Jurkat, Clone E6-1 (cell line): ENCODE measurements around the gene WDR93. TPM values are rescaled to one million over a fixed set of nuclear protein-coding genes. Genes with fewer than 3 reads are reported as not detected.

Source experiments
- DNase-seq: peaks from one replicate; pipeline ENCODE4 v3.0.0-alpha.2; 2011; ENCODE audit warnings: low read depth, low spot score
- H3K4me3 ChIP-seq: 2 replicates; pipeline ENCODE4 v1.5.1; 2011; ENCODE audit warnings: mild to moderate bottlenecking, low read length, control low read depth, moderate library complexity
- polyA plus RNA-seq: library from polyadenylated mRNA; unstranded; fragments of >200 nt; gene quantifications from one replicate; pipeline ENCODE4 v1.2.1, GENCODE V29; 2012; ENCODE audit warnings: missing spikeins; ENCODE audit not compliant: insufficient read length, insufficient read depth

The WDR93 gene
- polyA plus RNA-seq = not detected

DNA sequence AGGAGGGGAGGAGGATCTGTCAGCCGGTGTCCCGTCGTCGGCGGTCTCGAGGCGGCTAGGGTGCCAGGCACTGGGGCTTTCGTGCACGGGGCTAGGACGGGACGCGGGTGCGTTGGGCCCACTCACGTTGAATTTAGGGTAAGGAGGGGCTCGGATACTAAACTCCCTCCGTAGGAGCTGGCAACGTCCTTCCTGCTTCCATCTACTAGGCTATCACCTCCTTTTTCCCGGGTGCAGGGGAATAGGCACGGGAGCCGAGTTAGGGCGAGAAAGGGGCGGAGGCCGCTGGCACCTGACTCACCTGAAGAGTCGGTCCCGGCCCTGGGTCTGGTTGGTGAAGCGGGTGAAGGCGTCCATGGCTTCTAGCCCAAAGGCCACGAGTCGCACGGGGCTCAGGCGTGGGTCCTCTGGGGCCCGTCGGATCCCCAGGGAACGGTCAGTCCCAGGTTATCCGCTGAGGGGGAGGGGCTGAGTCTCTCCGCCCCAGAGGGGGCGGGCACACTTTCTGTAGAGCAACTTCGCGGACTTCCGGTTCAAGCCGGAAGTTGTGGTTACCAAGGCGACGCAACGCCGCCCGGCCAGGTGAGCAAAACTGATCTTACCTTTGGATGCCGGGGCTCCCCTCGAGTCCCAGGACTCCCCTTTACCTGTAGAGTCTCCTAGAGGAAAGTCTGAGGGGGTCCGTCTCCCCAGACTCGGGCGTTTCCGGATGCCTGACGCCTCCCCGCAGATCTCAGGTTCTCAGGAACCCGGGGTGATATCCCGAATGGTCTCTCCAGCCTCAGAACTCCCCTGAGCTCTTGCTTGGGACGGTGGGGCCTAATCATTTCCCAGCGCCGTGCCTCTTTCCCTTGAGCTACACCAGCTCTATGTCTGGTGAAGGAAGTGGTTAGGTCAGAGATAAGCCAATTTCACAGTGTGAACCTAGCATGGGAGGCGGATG, at the start of gene WDR93, which contains the start of gene PEX11A:
WDR93 (plus strand) TSS at position 536 of the 943 bp plus-strand sequence. CDS start 10,936 bp downstream, outside the sequence.
PEX11A (minus strand) TSS at position 479 of the 943 bp plus-strand sequence; CDS start at position 357, 122 bp downstream.
- H3K4me3 ChIP-seq = peak within 1 kb of the TSS; percentile 66
- peak; percentile 45 for DNase-seq

DNA sequence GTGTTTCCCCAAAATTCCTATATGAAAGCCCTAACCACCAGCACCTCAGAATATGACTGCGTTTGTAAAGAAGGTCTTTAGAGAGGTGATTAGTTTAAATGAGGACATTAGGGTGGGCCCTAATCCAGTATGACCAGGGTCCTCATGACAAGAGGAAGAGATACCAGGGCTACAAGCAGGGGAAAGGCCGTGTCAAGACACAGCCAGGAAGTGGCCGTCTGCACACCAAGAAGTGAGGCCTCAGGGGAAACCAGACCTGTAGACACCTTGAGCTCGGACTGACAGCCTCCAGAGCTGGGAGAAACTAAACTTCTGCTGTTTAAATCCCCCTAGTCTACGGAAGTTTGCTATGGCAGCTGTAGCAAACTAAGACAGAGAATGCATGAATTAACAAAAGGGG, 49.6 kb upstream of the WDR93 start:
- no peak for DNase-seq
- H3K4me3 ChIP-seq = no peak overlapping the region

DNA sequence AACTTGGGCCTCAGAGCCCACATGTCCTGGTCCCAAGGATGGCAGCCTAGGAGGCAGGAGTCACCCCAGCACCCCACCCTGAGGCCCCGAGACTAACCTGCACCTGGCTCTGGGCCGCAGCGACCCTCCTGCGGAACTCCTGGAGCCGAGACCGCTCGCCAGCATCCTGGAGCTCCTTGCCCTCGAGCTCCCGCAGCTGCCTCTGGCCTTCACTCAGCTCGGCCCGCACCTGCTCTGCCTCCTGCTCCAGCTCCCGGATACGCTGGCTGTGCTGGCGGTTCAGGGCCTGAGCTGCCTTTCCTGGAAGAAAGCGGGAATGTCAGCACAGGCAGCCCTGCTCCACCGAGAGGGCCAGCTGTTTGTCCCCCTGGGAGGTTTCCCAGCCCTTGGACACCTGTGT, 48.5 kb upstream of the WDR93 start:
- no peak overlapping the region for H3K4me3 ChIP-seq
- DNase-seq = no peak

DNA sequence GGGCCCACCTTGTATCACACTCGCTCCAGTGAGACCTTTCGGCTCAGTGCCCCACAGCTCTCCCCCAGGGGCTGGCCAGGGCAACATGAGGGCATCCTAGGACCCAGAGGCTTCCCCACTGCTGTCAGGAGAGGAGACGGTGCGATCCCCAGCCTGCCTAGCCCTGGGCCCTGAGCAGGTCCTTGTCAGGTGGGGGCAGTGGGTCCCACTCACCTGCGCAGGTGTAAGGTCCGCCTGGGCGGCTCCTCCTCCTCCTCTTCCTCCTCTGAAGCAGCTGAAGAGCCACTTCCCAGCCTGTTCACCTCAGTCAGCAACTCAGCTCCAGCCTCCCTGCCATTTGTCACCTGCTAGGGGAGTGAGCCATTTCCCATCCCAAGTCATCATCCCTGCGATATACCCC, 44.9 kb upstream of the WDR93 start:
- DNase-seq = no peak
- H3K4me3 ChIP-seq = no peak overlapping the region

DNA sequence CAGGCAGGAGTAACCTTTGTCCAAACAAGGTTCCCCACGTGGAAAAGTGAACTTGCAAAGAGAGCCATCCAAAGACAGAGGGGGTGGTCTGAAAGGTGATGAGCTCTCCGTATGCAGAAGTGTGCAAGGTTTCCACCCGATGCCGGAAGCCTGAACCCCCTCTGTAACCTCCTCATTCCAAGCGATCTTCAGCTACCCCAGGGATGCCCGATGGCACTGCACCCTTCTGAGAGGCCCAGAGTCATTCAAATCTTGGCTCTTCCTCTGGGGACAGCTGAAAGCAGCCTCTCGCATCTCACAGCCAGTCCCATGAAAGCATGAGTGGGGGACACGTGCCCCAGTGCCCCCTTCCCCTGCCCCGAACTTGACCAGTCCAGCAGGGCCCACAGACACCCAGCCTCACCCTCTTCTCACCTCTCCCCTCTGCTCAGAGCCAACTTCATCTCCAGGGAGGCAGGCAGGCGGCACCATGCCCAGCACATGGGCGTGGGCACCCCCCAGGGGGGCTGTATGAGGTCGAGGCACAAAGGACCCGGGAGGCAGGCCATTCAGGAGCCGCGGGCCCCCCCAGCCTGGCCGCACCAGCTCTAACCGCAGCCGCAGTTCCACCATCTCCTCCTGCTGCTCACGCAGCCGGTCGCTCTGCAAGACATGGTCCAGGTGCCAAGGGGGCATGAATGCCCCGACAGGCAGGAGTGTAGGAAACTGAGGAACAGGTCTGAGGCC, 44.0 kb upstream of the WDR93 start:
- H3K4me3 ChIP-seq = no peak overlapping the region

DNA sequence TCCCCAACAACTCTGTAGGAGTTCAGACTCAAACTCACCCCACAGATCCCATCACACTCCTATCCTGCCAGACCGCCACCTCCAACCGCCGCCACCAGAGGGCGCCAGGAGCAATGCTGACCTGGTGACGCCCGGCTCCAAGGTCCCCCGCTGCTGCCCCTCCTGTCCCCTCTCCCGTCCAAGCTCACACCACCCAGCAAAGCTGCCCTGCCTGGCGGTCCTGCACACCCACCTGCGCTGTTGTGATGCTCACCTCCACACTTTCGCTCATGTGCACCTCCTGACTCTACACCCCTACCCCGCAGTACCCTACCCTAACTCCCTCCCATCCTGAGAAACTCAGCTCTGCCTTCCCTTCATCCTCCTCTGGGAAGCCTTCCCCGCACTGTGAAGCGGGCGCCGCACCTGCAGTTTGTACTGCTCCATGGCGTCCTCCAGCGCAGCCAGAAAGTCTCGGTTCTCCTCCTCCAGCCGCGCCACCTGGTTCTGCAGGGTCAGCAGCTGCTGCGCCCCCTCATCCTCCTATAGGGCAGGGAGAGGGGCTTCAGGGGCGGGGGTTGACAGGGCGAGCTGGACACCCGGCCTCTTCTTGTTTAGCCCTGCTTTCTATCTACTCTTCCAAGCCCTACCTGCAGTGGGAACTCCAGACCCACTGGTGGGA, 43.3 kb upstream of the WDR93 start:
- H3K4me3 ChIP-seq = no peak overlapping the region
- DNase-seq = peak; percentile 25

More for the DNA sequence above, 44.0 kb upstream of the WDR93 start:
- DNase-seq = no peak

DNA sequence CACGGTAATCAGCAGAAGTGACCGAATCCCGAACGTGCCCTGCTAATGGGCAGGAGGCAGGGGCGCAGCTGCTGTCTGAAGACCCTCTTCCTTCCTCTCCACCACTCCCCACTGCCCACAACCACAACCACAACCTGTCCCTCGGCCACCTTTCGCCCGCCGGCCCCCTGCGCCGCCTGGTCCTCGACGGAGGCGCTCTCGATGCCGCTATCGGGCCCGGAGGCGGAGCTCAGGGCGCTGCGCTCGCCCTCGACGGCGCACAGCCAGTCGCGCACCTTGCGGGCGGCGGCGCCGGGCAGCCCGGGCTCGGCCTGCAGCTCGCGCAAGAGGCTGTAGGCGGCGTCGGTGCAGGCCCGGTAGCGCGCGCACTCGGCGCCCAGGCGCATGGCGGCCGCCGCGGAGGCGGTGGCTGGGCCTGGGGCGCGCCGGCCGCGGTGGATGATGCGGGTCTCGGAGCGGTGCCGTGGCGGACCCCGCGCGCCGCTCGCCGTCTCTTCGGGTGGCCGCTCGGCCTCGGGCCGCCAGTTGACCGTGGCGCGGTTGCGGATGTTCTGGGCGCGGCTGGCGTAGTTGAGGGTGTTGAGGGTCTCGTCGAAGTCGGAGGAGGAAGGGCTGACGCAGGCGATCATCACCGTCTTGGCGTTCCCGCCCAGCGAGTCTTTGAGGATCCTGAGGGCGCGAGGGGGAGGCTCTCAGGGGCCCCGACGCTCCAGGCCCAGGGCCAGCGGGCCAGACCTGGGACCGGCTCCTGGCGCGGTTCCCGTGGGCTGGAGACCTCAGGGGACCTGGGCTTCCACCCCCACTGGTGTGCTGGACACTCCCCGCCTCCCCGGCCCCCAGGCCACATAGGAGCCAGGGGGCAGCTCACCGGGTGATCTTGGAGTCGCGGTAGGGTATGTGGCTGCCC, 42.3 kb upstream of the WDR93 start:
- no peak overlapping the region for H3K4me3 ChIP-seq
- no peak for DNase-seq

DNA sequence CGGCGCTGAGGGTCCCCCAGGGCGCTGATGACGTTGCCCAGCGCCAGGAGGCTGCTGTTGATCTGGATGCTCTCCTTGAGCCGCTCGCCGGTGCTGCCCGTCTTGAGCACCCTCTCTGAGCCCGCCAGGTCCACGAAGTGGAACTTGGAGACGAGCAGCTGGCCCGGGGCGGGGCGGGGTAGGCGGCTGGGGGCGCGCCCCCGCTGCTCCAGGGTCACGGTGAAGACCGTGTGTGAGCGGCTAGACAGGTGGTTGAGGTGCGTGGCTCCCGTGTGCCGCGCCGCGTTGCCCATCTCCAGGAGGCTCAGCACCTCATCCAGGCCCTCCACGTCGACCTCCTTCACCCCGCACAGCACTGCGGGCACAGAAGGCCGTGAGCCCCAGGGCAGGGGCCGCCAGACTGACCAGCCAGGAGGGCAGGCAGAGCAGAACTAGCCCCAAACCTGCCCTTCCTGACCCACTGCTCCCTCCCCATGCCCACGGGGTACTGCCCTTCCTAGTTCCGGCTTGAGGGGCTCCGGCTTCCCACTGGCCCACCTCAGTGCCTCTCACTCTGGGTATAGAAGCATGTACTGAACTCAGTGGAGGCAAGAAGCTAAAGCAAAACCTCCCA, 41.5 kb upstream of the WDR93 start:
- no peak overlapping the region for H3K4me3 ChIP-seq
- DNase-seq = no peak

DNA sequence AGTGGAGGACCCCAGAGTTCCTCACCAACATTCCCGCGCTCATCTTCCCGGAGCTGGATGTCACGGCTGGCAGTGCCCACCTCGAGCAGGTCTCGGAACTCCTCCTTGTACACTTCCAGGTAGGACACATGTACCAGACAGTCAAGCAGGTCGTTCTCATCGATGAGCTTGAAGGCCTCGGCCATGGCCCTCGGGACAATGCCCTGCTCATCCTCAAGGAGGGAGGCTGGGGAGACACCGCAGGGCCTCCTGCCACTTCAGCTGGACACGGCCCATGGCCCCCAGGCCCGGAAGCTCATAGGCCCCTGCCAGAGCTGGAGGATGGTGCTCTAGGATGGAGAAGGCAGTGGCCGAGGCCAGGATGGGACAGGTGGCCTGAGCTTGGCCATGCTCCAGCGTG, 40.9 kb upstream of the WDR93 start:
- H3K4me3 ChIP-seq = no peak overlapping the region
- no peak for DNase-seq

DNA sequence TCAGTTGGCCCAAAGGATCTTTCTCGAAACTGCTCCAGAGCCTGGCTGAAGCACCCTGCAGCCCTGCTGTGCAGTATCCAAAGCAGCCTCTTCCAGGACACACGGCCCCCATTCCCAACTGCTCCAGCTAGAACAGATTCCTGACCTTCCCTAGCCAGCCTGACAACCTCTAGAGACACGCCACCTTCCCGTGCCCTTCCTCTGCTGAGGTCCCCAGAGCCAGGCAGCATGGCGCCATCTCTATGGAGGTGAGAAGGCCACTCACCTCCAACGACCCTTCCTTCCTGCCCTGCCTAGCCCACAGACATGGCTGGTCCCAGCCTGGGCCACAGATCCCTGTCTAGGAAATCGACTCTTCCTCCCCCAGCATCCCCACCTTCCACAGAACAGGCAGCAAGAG, 38.5 kb upstream of the WDR93 start:
- no peak overlapping the region for H3K4me3 ChIP-seq
- DNase-seq = no peak

DNA sequence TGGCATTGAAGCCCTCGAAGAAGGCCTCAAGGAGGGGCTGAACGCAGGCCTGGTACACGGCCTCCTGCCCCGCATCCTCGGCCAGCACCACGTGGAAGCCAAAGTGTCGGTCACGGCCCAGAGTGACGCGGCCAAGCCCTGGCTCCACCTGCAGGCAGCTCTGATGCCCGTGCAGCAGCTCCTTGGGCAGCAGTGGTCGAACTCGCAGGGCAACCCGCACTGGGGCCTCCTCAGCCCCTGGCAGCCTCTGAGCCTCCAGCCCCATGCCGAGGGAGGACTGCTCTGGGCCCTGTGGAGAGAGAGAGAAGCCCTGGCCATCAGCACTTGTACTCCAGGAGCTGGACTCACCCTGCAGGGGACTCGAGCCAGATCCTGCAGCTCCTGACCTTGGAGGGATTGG, 37.9 kb upstream of the WDR93 start:
- H3K4me3 ChIP-seq = no peak overlapping the region
- no peak for DNase-seq

DNA sequence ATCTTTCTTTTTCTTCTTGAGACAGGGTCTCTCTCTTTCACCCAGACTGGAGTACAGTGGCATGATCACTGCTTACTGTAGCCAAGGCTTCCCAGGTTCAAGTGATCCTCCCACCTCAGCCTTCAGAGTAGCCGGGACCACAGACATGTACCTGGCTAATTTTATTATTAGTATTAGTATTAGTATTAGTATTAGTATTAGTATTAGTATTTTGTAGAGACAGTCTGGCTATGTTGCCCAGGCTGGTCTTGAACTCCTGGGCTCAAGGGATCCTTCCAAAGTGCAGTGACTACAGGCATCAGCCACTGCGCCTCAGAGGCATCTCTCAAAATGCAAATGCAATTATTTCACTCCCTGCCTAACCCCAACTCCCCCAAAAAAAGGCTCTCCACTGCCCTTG, 37.0 kb upstream of the WDR93 start:
- DNase-seq = no peak
- no peak overlapping the region for H3K4me3 ChIP-seq

DNA sequence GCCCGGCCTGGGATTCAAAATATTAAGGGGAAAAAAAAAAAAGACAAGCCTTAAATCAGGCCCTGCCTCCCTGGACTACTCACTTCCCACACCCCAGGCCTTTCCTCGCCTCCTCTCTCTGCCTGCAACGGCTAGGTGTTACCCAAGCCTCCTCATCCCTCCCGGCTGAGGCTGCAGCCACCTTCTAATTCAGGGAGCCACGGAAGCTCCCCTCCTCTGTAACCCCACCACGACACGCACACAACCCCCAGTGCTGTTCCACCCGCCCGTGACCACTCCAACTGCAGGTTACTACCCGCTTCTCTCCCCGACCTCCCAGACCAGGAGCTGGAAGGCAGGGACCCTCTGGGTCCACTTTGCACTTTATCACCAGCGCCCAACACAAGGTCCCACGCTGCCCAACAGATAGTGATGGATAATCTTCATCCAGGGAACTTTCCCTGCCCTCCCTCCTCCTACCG, 36.3 kb upstream of the WDR93 start:
- no peak for DNase-seq
- peak overlapping the region; percentile 78 for H3K4me3 ChIP-seq

DNA sequence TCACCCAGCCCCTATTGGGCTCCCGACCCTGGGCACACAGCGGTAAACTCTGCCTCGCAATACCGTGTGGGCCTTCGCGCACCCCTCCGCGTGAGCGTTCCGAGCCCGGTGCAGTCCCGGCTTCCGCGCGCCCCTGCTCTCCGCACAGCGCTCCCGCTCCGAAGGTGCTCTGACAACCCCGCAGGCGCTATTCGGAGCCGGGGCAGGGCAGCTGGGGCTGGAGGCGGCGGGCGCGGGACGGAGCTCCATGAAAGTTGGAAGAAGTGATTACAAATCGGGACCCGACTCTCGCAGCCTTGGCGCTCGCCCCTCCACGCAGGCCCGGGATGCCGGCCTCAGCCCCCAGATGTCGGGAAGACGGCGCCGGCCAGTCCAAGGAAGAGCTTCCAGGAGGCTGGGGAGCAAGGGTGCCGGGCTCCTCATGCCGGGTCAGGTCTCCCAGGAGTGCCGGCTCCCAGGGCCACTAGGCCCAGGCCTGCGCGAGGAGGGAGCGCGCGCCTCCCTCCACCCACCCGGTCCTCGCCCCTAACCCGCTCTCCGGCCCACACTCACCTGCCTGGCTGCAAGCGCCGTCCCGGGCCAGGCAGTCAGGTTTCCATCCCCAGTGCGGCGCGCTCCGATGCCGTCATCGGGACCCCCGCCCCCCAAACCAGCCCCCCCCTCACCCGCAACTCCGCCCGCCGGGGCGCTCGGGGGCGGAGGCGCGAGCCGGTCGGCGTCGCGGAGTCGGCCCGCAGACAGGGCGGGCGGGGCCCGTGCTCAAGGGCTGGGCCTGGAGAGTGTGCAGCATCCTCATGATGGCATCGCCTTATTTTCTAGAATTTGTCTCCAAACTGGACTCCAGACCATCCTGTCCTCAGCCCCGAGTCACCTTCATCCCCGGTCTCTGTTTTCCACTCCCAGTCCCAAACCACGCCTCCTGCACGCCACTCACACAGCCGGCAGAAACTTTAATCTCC, 35.5 kb upstream of the WDR93 start, which contains the start of gene KIF7:
KIF7 (minus strand) TSS at position 621 of the 959 bp plus-strand sequence. CDS start 2,537 bp downstream, outside the sequence.
- peak; percentile 53 for DNase-seq
- peak within 1 kb of the TSS; percentile 78 for H3K4me3 ChIP-seq

DNA sequence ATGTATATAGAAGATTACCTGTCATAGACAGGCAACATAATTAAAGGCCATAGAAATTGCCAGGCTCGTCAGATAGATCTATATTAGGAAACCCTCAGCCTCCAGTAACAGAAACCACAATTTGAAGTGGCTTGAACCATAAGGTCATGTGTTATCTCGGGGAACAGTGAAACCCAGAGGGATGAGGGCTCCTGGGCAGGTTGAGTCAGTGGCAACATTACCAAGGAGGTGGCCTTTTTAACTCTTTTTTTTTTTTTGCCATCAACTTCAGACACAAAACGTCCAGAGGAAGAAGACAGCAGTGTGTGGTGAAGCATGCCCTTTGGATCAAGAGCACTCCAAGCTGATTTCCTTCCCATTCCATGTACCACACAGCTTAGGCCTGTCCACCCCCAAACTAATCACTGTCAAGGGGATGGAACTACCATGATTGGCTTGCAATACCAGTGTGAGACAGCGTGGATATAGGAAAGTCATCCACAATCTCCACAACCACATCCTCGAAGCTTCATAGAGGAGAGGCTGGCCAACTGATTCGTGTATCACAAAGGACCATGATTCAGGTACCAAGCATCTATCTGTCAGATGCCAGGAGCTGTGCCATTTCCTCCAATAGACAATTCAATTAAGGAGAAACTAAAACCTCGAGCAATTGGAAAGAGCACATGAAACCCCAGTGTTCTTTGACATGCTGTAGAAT, 34.3 kb upstream of the WDR93 start:
- peak; percentile 5 for DNase-seq
- no peak overlapping the region for H3K4me3 ChIP-seq

DNA sequence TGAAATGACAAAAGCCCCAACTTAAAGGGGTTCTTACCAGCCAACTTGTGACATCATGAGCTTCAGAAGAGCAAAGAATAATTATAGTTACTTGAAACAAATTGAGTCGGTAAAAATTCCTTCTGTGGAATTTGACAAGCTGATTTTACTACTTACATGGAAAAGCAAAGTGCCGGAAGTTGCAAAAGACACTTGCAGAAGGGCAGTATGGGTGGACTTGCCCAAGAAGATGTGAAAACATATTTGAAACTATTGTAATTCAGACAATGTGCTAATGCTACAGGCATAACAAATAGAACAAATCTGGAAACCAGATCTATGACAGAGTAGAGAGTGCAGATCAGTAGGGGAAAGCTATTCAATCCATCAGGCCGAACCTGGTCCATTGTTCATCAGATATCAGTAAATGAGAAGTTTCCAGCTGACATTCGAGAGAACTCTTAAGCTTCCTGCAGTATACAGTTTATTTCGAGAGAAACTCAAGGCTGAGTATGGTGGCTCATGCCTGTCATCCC, 32.9 kb upstream of the WDR93 start:
- DNase-seq = no peak
- no peak overlapping the region for H3K4me3 ChIP-seq
